HG03565 (cell line): Measurements from ENCODE around the gene MAPT.

Experiments
- ATAC-seq: cut with Tn5 transposase; IDR thresholded peaks from one replicate; pipeline ENCODE4 v1.9.1; 2021; ENCODE audit warnings: mild to moderate bottlenecking, moderate library complexity; ENCODE audit not compliant: unreplicated experiment

The MAPT gene

DNA sequence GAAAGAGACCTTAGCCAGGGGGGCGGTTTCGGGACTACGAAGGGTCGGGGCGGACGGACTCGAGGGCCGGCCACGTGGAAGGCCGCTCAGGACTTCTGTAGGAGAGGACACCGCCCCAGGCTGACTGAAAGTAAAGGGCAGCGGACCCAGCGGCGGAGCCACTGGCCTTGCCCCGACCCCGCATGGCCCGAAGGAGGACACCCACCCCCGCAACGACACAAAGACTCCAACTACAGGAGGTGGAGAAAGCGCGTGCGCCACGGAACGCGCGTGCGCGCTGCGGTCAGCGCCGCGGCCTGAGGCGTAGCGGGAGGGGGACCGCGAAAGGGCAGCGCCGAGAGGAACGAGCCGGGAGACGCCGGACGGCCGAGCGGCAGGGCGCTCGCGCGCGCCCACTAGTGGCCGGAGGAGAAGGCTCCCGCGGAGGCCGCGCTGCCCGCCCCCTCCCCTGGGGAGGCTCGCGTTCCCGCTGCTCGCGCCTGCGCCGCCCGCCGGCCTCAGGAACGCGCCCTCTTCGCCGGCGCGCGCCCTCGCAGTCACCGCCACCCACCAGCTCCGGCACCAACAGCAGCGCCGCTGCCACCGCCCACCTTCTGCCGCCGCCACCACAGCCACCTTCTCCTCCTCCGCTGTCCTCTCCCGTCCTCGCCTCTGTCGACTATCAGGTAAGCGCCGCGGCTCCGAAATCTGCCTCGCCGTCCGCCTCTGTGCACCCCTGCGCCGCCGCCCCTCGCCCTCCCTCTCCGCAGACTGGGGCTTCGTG lies at the start of gene MAPT:
TSS of gene MAPT (plus strand) at position 533 of the 763 bp plus-strand sequence. CDS start 67,784 bp downstream, outside the sequence.
- ATAC-seq, result peak; percentile 48

DNA sequence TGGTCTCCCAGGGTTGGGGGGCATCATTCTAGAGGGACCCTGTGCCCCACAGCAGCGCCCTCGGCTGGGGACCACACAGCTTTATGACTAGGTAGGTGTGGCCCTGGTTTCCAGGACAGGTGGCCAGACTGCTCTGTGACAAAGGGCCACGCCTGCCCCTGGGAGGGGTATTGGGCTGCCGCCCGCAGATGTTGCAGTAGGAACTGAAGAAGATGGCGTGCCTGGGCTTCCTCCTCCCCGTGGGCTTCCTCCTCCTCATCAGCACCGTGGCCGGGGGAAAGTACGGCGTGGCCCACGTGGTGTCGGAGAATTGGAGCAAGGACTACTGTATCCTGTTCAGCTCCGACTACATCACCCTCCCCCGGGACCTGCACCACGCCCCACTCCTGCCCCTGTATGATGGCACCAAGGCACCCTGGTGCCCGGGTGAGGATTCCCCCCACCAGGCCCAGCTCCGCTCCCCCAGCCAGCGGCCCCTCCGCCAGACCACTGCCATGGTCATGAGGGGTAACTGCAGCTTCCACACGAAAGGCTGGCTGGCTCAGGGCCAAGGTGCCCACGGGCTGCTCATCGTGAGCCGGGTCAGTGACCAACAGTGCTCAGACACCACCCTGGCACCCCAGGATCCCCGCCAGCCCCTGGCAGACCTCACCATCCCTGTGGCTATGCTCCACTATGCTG lies 49.5 kb upstream of the MAPT start, which contains the start of gene SPPL2C:
TSS of gene SPPL2C (plus strand) at position 187 of the 681 bp plus-strand sequence. CDS start at position 213, 26 bp downstream.
- no peak for ATAC-seq

DNA sequence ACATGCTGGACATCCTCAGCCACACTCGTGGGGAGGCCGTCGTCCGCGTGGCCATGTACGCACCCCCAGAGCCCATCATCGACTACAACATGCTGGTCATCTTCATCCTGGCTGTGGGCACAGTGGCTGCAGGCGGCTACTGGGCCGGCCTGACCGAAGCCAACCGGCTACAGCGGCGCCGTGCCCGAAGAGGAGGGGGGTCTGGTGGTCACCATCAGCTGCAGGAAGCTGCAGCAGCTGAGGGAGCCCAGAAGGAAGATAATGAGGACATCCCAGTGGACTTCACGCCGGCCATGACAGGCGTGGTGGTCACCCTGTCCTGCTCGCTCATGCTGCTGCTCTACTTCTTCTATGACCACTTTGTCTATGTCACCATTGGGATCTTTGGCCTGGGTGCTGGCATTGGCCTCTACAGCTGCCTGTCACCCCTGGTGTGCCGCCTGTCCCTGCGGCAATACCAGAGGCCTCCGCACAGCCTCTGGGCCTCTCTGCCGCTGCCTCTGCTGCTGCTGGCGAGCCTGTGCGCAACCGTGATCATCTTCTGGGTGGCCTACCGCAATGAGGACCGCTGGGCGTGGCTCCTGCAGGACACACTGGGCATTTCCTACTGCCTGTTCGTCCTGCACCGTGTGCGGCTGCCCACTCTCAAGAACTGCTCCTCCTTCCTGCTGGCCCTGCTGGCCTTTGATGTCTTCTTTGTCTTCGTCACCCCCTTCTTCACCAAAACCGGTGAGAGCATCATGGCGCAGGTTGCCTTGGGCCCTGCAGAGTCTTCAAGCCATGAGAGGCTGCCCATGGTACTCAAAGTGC lies 48.8 kb upstream of the MAPT start:
- no peak for ATAC-seq

DNA sequence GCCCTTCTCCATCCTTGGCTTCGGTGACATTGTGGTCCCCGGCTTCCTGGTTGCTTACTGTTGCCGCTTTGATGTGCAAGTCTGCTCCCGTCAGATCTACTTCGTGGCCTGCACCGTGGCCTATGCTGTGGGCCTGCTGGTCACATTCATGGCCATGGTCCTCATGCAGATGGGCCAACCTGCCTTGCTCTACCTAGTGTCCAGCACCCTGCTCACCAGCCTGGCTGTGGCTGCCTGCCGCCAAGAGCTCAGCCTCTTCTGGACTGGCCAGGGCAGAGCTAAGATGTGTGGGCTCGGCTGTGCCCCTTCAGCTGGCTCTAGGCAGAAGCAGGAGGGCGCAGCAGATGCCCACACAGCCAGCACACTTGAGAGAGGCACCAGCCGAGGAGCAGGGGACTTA lies 48.1 kb upstream of the MAPT start:
- no peak for ATAC-seq

DNA sequence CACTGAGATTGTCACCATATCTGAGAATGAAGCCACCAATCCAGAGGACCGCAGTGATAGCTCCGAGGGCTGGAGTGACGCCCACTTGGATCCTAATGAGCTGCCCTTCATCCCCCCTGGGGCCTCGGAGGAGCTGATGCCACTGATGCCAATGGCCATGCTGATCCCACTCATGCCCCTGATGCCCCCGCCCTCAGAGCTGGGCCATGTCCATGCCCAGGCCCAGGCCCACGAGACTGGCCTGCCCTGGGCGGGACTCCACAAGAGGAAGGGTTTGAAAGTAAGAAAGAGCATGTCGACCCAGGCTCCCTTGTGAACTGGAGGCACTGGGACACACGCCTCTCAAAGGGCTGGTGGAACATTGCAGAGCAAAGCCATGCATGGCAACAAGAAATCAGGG lies 47.7 kb upstream of the MAPT start:
- no peak for ATAC-seq

DNA sequence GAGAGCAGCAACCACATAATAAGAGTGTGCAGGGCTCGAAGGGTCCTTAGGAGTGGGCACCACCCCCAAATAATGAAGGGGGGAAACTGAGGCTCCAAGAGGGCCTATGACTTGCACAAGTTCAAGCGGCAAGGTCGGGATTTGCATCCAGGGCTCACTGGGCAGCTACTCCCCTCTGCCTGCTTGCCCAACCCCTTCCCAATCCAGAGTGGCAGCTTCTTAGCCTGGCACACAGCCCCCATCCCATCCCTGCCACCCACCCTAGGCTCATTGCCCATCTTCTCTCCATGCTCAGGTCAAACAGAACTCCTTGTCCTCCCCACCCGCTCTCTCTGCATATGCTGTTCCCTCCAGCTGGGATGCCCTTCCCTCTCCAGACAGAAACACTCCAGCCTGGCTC lies 47.3 kb upstream of the MAPT start:
- ATAC-seq, result no peak

DNA sequence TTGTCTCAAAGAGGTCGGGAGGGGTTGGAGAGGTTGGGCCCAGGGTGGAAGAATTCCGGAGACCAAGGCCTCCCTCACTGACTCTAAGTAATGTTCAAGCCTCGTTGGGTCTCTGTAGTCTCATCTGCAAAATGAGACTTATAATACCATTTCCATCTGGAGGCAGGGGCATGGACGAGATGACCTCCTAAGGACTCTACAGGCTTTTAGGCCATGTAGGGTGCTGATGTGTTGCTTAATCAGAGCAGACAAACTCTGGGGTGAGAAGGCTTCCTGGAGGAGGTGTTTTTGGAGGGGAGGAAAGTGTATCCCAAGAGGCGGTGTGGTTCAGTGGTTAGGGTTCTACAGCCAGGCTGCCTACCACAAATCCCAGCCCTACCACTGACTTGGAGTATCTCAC lies 46.6 kb upstream of the MAPT start:
- ATAC-seq, result no peak

DNA sequence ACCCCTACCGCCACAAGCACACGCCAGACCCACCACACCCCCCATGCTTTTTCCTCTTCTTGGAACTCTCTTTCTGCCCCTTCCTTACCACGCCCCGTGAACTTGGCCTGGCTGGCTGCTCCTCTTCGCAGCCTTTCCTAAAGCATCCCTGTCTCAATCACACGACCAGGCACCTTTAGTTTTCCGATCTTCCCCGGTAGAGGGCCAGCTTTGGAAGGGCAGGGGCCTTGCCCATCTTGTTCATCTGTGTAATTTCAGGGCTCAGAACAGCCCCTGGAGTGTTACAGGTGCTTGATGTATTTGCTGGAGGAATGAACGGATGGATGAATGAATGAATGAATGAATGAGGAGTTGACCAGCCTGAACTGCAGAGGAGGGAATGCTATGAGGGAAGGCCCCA lies 45.9 kb upstream of the MAPT start:
- no peak for ATAC-seq

DNA sequence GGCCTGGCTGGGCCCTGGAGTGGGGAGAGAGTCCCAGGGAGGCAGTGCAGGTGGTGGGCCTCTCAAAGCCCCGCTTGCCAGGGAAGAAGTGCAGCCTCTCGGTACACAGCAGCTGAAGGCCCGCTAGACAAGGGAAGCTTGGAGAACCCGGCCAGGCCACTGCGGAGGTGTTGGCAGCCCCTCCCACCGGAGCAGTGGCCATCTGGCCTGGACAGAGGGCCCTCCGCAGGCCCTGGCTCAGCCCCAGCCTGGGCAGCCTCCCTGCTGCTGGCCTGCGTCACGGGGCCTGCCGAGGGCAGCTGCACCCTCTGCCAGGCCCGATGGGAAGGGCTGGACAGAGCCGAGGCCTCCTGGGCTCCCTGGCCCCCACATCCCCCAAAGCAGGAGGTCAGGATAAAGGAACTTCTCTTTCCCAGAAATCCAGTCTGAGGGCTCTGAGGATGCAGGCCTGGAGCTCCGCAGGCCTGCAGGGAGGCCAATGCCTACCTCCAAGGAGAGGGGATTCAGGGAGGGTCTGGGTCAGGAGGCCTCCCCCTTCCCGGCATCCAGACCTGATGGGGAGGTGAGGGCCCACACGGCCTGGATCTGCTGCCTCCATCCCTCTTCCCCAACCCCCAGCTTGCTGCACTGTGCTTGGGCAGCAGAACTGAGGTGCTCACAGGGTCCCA lies 45.4 kb upstream of the MAPT start:
- ATAC-seq, result no peak

DNA sequence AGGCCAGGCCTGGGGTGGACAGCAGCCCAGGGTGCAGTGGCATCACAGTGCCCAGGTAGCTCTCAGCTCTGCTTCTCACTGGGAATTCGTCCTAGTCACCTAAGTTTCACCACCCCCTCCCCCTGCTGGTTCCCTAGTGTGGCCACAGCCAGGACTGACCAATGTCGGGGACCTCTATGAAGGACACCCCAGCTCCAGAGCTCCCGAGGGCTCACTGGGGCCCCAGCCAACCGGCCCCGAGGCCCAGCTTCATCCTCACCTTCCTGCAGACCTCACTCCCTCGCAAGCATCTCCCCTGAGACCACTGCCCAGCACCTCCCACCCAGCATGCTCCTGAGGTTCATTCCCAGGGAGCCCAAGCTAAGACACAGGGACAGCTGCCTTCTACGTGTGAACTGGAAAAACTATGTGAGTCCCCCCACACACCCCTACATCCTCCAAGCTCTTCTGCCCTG lies 44.8 kb upstream of the MAPT start:
- ATAC-seq, result no peak

DNA sequence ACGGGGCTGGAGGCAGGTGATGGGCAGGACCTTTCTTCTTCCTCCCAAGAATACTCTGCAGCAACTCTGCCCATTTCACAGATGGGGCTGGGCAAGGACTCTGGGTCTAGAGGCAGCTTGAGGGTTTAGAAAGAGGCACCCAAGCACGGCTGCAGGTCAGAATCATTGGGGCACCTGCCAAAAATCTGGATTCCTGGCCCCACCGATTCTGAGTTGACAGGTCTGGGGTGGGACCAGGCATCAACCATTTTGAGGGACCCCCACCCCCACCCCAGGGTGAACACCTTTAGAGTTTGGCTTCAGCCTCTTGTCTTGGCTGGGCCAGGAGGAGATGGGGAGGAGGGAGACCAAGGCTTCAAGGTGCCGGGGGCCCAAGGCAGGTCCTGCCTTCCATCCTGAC lies 44.3 kb upstream of the MAPT start:
- no peak for ATAC-seq

DNA sequence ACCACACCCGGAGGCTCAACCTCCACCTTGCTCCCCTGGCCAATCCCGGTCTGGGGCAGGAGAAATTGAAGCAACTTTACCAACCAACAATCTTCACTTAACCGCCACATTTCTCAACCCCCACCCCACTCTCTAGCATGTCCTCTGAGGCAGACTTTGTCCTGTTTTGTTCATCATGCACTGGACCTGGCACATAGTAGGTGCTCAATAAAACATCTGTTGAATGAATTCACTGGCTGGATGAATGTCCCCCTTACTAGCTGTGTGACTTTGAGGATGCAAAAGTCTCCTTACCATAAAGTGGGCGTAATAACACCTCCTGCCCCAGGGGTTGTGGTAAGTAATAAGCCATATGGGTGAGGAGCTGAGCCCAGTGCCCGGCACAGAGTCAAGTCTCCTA lies 43.9 kb upstream of the MAPT start:
- no peak for ATAC-seq

DNA sequence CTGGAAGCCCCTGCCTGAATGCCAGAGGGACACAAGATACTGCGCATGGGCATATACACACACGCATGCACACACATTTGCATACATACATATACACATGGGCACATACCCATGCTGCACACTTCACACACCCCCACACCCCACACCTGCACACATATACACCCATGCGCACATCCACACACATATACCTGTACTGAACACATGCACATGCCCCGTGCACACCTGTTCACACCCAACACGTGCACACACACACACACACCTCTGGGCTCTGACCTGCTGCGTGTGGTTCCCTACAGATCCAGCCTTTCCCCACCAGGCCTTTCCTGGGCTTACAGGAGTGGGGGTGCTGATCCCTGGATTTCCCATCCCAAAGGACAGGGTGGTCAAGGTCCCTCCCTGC lies 43.3 kb upstream of the MAPT start:
- ATAC-seq, result no peak

DNA sequence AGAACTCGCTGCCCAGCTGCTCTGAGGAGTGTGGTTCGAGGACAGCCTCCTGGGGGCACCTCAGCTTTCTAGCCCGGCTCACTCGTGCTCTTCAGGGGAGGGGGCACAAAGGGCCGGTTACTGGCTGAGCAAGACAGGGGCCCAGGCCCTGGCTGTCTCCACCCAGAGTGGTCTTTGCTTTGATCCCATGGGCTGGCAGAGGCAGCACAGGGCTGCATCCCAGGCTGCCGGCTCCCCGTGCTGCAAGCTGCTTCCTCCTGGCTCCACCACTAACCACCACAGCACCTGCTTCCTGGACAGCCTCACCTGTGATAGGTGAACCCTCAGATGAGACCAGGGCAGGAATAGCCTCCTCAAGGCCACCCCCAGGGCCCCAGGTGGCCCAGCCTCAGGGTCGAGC lies 42.9 kb upstream of the MAPT start:
- ATAC-seq, result no peak

DNA sequence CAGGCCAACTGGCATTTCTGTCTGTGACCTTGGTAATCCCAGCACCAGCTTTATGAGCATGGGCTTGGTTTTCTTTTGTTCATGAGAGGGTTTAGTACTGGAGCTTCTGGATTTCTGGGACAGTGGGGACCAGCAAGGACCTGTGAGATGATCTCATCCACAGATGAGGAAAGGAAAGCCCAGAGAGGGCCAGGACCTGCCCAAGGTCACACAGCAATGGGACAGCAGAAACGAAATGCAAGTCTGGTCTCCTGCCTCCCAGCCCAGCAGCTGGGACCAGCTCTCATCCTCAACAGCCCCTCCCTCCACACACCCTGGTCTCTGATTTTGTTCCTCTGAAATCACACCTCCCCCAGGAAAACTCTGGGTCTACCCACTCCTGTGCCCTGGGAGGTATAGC lies 42.5 kb upstream of the MAPT start:
- ATAC-seq, result no peak

DNA sequence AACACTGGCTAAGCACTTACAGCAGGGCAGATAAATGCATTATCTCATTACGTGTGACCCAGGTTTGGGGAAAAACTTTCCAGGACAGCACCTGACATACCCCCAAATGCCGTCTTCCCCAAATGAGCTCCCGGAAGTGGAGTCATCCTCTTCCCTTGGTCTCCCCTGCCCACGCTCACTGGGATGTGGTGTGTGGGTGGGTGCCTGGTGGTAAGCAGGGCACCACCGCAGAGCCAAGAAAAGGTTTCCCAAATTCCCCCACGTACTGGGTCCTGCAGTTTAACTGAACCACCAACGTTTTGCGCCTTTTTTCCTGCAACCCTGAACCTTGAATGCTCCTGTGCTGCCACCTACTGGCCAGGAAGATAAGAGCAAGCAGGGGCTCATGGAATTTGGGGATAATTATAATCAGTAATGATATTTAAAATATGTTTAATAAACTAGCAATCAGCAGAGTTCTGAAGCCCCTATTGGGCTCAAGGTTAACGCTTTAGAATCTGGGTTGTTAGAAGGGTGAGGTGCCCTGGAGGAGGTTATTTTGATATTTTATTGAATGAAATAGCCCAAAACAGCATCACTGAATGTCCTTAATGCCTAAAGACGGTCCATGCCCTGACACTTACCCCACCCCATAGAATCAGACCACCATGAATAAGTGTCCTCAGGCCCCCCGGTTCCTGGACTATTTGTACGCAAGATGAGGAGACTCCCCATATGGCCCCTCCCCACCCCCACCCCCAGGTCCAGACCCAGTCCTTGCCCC lies 41.6 kb upstream of the MAPT start:
- ATAC-seq, result no peak

DNA sequence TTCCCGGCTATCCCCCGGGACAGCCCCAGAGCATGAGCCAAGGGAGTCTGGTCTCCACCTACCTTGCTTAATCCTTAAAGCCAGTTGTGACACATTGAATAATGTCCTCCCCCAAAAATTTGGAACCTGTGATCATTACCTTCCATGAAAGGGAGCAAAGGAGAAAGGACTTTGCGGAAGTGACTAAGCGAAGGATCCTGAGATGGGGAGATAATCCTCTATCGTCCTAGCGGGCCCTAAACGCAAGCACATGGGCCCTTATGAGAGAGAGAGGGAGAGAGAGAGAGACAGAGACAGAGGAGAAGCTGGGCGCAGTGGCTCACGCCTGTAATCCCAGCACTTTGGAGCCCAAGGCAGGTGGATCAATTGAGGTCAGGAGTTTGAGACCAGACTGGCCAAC lies 40.1 kb upstream of the MAPT start:
- ATAC-seq, result no peak

DNA sequence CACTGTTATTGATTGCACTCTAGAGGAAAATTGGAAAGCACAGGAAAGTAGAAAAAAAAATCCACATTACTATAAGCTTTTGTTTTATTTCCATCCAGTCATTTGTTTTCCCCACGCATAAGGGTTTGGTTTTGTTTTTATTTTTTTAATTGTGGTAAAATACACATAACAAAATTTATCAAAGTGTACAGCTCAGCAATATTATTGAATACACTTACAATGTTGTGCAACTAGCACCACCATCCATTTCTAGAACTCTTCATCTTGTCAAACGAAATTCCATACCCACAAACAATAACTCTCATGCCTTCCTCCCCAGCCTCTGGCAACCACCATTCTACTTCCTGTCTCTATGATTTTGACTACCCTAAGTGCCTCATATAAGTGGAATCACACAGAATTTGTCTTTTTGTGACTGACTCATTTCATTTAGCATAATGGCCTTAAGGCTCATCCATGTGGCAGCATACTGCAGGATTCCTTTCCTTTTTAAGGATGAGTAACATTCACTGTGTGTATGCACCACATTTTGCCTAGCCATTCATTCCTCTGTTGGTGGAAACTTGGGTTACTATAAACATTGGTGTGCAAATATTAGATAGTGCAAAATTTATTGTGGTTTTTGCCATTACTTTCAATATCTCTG lies 38.5 kb upstream of the MAPT start:
- no peak for ATAC-seq

DNA sequence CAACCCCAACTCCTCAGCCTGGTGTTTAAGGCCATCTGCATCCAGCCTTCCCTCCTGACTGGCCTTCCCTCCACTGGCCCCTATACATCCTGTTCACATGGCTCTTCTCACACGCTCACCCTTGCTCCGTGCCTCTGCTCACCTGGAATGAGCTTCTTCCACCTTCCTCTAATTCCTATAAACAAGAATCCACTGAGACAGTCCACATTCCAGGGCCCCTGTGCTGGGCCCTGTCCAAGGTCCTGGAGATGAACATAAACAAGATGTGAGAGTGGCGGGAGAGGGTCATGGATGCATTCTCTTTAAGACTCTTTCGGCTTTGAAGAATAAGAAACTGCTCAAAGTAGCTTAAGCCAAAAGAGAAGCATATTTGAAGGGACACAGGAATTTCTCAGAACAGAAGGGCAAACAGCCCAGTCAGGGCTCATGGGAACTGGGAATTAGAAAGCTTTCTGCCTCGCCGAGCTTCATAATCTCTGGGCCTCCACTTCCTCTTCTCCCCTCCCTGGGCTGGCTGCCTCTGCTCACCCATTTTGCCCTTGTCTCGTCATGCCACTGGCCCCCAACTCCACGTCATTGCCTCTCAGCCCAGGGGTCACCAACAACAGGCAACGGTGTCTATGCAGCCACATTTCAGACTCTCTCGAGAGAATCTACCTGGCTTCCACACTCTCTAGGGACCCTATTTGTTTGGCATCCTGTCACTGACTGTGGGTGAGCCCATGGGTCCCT lies 36.2 kb upstream of the MAPT start:
- no peak for ATAC-seq
